K562 (cell line): ENCODE data around the gene MAS1L. TPM values are rescaled to one million over a fixed set of nuclear protein-coding genes. Genes with fewer than 3 reads are reported as not detected.

ENCODE experiments used
- BDP1 ChIP-seq: IDR thresholded peaks from 3 replicates; pipeline ENCODE4 v1.6.1; 2011; ENCODE audit not compliant: insufficient read length, insufficient read depth
- ESRRA ChIP-seq: fragments of 450-650 bp; IDR thresholded peaks from 2 replicates; pipeline ENCODE4 v1.6.1; 2014; ENCODE audit warnings: low read depth, mild to moderate bottlenecking, moderate library complexity, borderline replicate concordance
- ESRRB ChIP-seq: fragments of 250-450 bp; sonication (Bioruptor Pico); IDR thresholded peaks from 2 replicates; pipeline ENCODE4 v1.5.0; 2020; ENCODE audit warnings: mild to moderate bottlenecking, moderate library complexity, borderline replicate concordance
- FOXM1 ChIP-seq, 2 experiments: fragments of 450-650 bp in 1 of 2; sonication (generic) in 1 of 2; formaldehyde crosslinking in 1 of 2; IDR thresholded peaks; 2 replicates each; pipeline versions ENCODE4 v1.6.1 to v1.9.0; 2017 to 2022; ENCODE audit warnings: low read depth in 2 of 2, mild to moderate bottlenecking in 2 of 2, missing genetic modification reagents in 1 of 2, moderate library complexity in 1 of 2
- JUNB ChIP-seq: fragments of 450-650 bp; formaldehyde crosslinking; conservative IDR thresholded peaks from 2 replicates; pipeline ENCODE4 v1.4.0; 2020; ENCODE audit warnings: mild to moderate bottlenecking
- KLF13 ChIP-seq: fragments of 450-650 bp; IDR thresholded peaks from 2 replicates; pipeline ENCODE4 v1.6.1; 2016; ENCODE audit warnings: missing genetic modification characterization, low read depth, mild to moderate bottlenecking, missing compliant biosample characterization, moderate library complexity, borderline replicate concordance
- KLF6 ChIP-seq: fragments of 250-450 bp; sonication (Bioruptor Pico); IDR thresholded peaks from 2 replicates; pipeline ENCODE4 v1.4.0; 2020; ENCODE audit warnings: mild to moderate bottlenecking, moderate library complexity, borderline replicate concordance
- LARP7 ChIP-seq: fragments of 450-650 bp; IDR thresholded peaks from 2 replicates; pipeline ENCODE4 v1.6.1; 2016
- PML ChIP-seq: IDR thresholded peaks from 2 replicates; pipeline ENCODE4 v1.6.1; 2012; ENCODE audit warnings: low read length, inconsistent platforms
- RBM15 ChIP-seq: fragments of 200-400 bp; formaldehyde crosslinking; IDR thresholded peaks from 2 replicates; pipeline ENCODE4 v1.6.1; 2018; ENCODE audit warnings: mild to moderate bottlenecking, low read length, moderate library complexity; ENCODE audit not compliant: insufficient read depth
- RBM34 ChIP-seq: fragments of 200-400 bp; formaldehyde crosslinking; IDR thresholded peaks from 2 replicates; pipeline ENCODE4 v1.6.1; 2018; ENCODE audit warnings: low read length, borderline replicate concordance; ENCODE audit not compliant: insufficient read depth
- RFX7 ChIP-seq: fragments of 250-450 bp; sonication (Bioruptor Pico); IDR thresholded peaks from 2 replicates; pipeline ENCODE4 v1.5.1; 2021; ENCODE audit warnings: mild to moderate bottlenecking
- RNF2 ChIP-seq: sonication (generic); IDR thresholded peaks from 2 replicates; pipeline ENCODE4 v1.6.1; 2016
- SOX6 ChIP-seq: fragments of 450-650 bp; IDR thresholded peaks from 2 replicates; pipeline ENCODE4 v1.6.1; 2014; ENCODE audit warnings: mild to moderate bottlenecking
- TEAD1 ChIP-seq, 2 experiments: fragments of 450-650 bp in 1 of 2; sonication (generic) in 1 of 2; formaldehyde crosslinking; IDR thresholded peaks; 2 replicates each; pipeline versions ENCODE4 v1.4.0 to v1.8.0; 2020 to 2022; ENCODE audit warnings: mild to moderate bottlenecking in 2 of 2, missing genetic modification reagents in 1 of 2
- ZFP36 ChIP-seq: fragments of 150-350 bp; IDR thresholded peaks from 2 replicates; pipeline ENCODE4 v1.6.1; 2018; ENCODE audit warnings: low read length, low read depth; ENCODE audit not compliant: partially characterized antibody
- ZNF165 ChIP-seq: fragments of 250-450 bp; sonication (Bioruptor Pico); IDR thresholded peaks from 2 replicates; pipeline ENCODE4 v1.4.0; 2020; ENCODE audit warnings: borderline replicate concordance
- ZNF24 ChIP-seq: fragments of 450-650 bp; IDR thresholded peaks from 2 replicates; pipeline ENCODE4 v1.6.1; 2016
- ZNF583 ChIP-seq: fragments of 250-450 bp; sonication (Bioruptor Pico); IDR thresholded peaks from 2 replicates; pipeline ENCODE4 v1.4.0; 2020
- polyA plus RNA-seq, 8 experiments: library from polyadenylated mRNA; depleted of rRNA in 4 of 8; stranded (reverse) in 5 of 8; unstranded in 3 of 8; fragments of >200 nt; fragmentation: Nextera tagmentation in 2 of 8; fragmentation: Illumina TruSeq in 1 of 8; extraction: Ambion mirVana in 2 of 8; extraction: Trizol in 1 of 8; gene quantifications; 2 replicates each; pipeline versions ENCODE4 v1.2.1 to v1.2.3, GENCODE V29; 2011 to 2014; ENCODE audit warnings: inconsistent platforms in 1 of 8, missing spikeins in 1 of 8
- total RNA-seq, 7 experiments: library from RNA; depleted of rRNA in 6 of 7; stranded (reverse); fragments of >200 nt in 6 of 7; fragmentation: Illumina TruSeq in 2 of 7; extraction: Trizol in 2 of 7; gene quantifications; 2 replicates each; pipeline versions ENCODE4 v1.2.1 to v1.2.3, GENCODE V29; 2011 to 2021; ENCODE audit warnings: low replicate concordance in 1 of 7
- TF ChIP-seq, protein P1 (sequence below): fragments of 250-450 bp; sonication (Bioruptor Pico); IDR thresholded peaks from 2 replicates; pipeline ENCODE4 v1.5.0; 2020; ENCODE audit warnings: mild to moderate bottlenecking, borderline replicate concordance
- TF ChIP-seq, protein P2 (sequence below): fragments of 450-650 bp; IDR thresholded peaks from 2 replicates; pipeline ENCODE4 v1.6.1; 2018; ENCODE audit not compliant: partially characterized antibody
- TF ChIP-seq, protein P3 (sequence below): IDR thresholded peaks from 2 replicates; pipeline ENCODE4 v1.6.1; 2014; ENCODE audit warnings: antibody characterized with exemption
- TF ChIP-seq, protein P4 (sequence below): fragments of 250-450 bp; sonication (Bioruptor Pico); IDR thresholded peaks from 2 replicates; pipeline ENCODE4 v1.5.0; 2021

MAS1L gene
- total and polyA plus RNA-seq, 9 of the 15 experiments (the other 6 are each of a cell fraction or from before 2014, with no cell fraction given) = not detected

DNA sequence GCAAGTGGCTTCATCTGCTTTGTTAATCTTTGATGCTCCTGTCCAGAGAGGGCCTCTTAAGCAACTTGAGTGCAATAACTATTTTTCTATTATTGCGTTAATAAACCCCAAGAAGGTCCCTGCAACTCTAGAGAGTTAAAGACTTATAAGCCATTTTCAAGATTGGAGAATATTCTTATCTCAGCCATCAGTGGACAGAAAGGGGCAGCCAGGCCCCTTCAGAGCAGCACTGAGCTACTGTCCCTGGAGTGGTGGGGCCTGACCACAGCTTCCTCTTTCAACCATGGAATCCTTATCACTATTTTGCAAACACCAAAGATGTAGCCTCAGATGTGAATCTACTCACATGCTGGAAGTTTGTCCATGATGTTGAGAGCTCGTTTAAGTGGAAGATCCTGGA is 2.8 kb upstream of the MAS1L start (continued):
- TF ChIP-seq ESRRB (CRISPR knock-in tag) = no peak
- TF ChIP-seq ESRRA = peak; percentile 93; the same call in 1 of the 2 replicates
- peak; percentile 91; the same call in 1 of the 2 replicates for TF ChIP-seq RNF2
- no peak for TF ChIP-seq ZNF24
- TF ChIP-seq, protein P1, sequence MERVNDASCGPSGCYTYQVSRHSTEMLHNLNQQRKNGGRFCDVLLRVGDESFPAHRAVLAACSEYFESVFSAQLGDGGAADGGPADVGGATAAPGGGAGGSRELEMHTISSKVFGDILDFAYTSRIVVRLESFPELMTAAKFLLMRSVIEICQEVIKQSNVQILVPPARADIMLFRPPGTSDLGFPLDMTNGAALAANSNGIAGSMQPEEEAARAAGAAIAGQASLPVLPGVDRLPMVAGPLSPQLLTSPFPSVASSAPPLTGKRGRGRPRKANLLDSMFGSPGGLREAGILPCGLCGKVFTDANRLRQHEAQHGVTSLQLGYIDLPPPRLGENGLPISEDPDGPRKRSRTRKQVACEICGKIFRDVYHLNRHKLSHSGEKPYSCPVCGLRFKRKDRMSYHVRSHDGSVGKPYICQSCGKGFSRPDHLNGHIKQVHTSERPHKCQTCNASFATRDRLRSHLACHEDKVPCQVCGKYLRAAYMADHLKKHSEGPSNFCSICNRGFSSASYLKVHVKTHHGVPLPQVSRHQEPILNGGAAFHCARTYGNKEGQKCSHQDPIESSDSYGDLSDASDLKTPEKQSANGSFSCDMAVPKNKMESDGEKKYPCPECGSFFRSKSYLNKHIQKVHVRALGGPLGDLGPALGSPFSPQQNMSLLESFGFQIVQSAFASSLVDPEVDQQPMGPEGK (CRISPR knock-in tag) = no peak
- no peak for TF ChIP-seq ZNF583 (CRISPR knock-in tag)
- no peak for TF ChIP-seq KLF6 (CRISPR knock-in tag)
- TF ChIP-seq RBM34 = no peak
- TF ChIP-seq ZNF165 = no peak
- TF ChIP-seq BDP1 = no peak
- TF ChIP-seq JUNB (CRISPR knock-in tag) = no peak
- TF ChIP-seq RBM15 = no peak
- TF ChIP-seq PML = peak; percentile 74; the same call in 1 of the 2 replicates
- no peak for TF ChIP-seq KLF13
- TF ChIP-seq, protein P2, sequence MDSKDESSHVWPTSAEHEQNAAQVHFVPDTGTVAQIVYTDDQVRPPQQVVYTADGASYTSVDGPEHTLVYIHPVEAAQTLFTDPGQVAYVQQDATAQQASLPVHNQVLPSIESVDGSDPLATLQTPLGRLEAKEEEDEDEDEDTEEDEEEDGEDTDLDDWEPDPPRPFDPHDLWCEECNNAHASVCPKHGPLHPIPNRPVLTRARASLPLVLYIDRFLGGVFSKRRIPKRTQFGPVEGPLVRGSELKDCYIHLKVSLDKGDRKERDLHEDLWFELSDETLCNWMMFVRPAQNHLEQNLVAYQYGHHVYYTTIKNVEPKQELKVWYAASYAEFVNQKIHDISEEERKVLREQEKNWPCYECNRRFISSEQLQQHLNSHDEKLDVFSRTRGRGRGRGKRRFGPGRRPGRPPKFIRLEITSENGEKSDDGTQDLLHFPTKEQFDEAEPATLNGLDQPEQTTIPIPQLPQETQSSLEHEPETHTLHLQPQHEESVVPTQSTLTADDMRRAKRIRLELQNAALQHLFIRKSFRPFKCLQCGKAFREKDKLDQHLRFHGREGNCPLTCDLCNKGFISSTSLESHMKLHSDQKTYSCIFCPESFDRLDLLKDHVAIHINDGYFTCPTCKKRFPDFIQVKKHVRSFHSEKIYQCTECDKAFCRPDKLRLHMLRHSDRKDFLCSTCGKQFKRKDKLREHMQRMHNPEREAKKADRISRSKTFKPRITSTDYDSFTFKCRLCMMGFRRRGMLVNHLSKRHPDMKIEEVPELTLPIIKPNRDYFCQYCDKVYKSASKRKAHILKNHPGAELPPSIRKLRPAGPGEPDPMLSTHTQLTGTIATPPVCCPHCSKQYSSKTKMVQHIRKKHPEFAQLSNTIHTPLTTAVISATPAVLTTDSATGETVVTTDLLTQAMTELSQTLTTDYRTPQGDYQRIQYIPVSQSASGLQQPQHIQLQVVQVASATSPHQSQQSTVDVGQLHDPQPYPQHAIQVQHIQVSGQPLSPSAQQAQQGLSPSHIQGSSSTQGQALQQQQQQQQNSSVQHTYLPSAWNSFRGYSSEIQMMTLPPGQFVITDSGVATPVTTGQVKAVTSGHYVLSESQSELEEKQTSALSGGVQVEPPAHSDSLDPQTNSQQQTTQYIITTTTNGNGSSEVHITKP = no peak
- no peak for TF ChIP-seq RFX7 (CRISPR knock-in tag)
- peak; percentile 37; the same call in 1 of the 2 replicates for TF ChIP-seq FOXM1 (IDR thresholded peaks at IDR 0.05; ENCODE audit: low read depth)
- TF ChIP-seq FOXM1 (CRISPR knock-in tag; IDR thresholded peaks at IDR 0.05; ENCODE audit: low read depth) = no peak
- no peak for TF ChIP-seq LARP7
- no peak for TF ChIP-seq ZFP36
- TF ChIP-seq, protein P3, sequence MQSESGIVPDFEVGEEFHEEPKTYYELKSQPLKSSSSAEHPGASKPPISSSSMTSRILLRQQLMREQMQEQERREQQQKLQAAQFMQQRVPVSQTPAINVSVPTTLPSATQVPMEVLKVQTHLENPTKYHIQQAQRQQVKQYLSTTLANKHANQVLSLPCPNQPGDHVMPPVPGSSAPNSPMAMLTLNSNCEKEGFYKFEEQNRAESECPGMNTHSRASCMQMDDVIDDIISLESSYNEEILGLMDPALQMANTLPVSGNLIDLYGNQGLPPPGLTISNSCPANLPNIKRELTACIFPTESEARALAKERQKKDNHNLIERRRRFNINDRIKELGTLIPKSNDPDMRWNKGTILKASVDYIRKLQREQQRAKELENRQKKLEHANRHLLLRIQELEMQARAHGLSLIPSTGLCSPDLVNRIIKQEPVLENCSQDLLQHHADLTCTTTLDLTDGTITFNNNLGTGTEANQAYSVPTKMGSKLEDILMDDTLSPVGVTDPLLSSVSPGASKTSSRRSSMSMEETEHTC = peak; percentile 64
- TF ChIP-seq, protein P4, sequence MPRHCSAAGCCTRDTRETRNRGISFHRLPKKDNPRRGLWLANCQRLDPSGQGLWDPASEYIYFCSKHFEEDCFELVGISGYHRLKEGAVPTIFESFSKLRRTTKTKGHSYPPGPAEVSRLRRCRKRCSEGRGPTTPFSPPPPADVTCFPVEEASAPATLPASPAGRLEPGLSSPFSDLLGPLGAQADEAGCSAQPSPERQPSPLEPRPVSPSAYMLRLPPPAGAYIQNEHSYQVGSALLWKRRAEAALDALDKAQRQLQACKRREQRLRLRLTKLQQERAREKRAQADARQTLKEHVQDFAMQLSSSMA = no peak
- TF ChIP-seq SOX6 = peak; percentile 86
- TF ChIP-seq TEAD1 (CRISPR knock-in tag; IDR thresholded peaks at IDR 0.05) = peak in 1 of 2 experiments; percentile 92; a peak in 2 of 4 replicates
